ENCODE data around the gene FSTL4.

The FSTL4 gene

GRCh38 chr5:133341296-133341695 lies 271.0 kb downstream of the FSTL4 start:
- TF ChIP-seq CTCF (IDR thresholded peaks at IDR 0.05; ENCODE audit: borderline replicate concordance, control extremely low read depth, extremely low read depth, insufficient read depth, missing control alignments): no peak
- in situ Hi-C loops (cut with MboI; ENCODE audit: low sequenced_read_pairs, unreplicated experiment): no loop called here
- no peak for DNase-seq (ENCODE audit: low spot score)

- DNase-seq (ENCODE audit: low spot score): no peak
- in situ Hi-C loops (cut with MboI; ENCODE audit: low sequenced_read_pairs, unreplicated experiment): no loop called here
- no peak for TF ChIP-seq CTCF (IDR thresholded peaks at IDR 0.05; ENCODE audit: borderline replicate concordance, control extremely low read depth, extremely low read depth, insufficient read depth, missing control alignments)
Measured at GRCh38 chr5:133340822-133341221, 271.5 kb downstream of the FSTL4 start.

- no peak for TF ChIP-seq CTCF (IDR thresholded peaks at IDR 0.05; ENCODE audit: borderline replicate concordance, control extremely low read depth, extremely low read depth, insufficient read depth, missing control alignments)
- in situ Hi-C loops (cut with MboI; ENCODE audit: low sequenced_read_pairs, unreplicated experiment): no loop called here
- no peak for DNase-seq (ENCODE audit: low spot score)
Measured at GRCh38 chr5:133340002-133340755, 272.2 kb downstream of the FSTL4 start.

GRCh38 chr5:133338504-133339355 lies 273.6 kb downstream of the FSTL4 start:
- no peak for DNase-seq (ENCODE audit: low spot score)
- in situ Hi-C loops (cut with MboI; ENCODE audit: low sequenced_read_pairs, unreplicated experiment): no loop called here
- no peak for TF ChIP-seq CTCF (IDR thresholded peaks at IDR 0.05; ENCODE audit: borderline replicate concordance, control extremely low read depth, extremely low read depth, insufficient read depth, missing control alignments)

- DNase-seq (ENCODE audit: low spot score): no peak
- in situ Hi-C loops (cut with MboI; ENCODE audit: low sequenced_read_pairs, unreplicated experiment): no loop called here
- TF ChIP-seq CTCF (IDR thresholded peaks at IDR 0.05; ENCODE audit: borderline replicate concordance, control extremely low read depth, extremely low read depth, insufficient read depth, missing control alignments): no peak
Measured at GRCh38 chr5:133337795-133338445, 274.4 kb downstream of the FSTL4 start.

- in situ Hi-C loops (cut with MboI; ENCODE audit: low sequenced_read_pairs, unreplicated experiment): no loop called here
- no peak for TF ChIP-seq CTCF (IDR thresholded peaks at IDR 0.05; ENCODE audit: borderline replicate concordance, control extremely low read depth, extremely low read depth, insufficient read depth, missing control alignments)
- no peak for DNase-seq (ENCODE audit: low spot score)
Measured at GRCh38 chr5:133336969-133337410, 275.4 kb downstream of the FSTL4 start.

Data from GM13976 (cell line).